ENCODE results near the gene MUC6. TPM values are rescaled to one million over a fixed set of nuclear protein-coding genes. Genes with fewer than 3 reads are reported as not detected.

The MUC6 gene
- total and polyA plus RNA-seq, 10 of the 15 experiments (the other 5 are each of a cell fraction or from before 2014, with no cell fraction given): 0.03 TPM; not detected in 8

DNA sequence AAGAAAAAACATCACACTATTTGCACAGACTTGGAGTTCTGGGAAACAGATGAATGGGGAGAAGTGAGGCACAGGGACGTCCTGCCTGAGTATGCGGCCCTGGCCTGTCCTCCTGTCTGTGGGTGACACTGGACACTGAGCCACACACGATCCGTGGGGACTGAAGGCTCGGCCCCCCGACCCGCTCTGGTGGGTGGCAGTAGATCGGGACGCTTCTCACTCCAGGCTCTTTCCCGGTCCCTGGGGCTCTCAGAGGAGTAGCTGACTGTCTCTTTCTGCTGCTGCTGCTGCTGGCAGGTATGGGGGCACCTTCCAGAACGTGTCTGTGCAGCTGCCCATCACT is 27.7 kb downstream of the MUC6 start:
- ChIA-PET RAD21 (ENCODE audit: unreplicated experiment) (no interaction called here), SMC1A (ENCODE audit: uncharacterized antibody, unreplicated experiment) (no interaction called here), POLR2A (no interaction called here), CTCF (no interaction called here)
- TF ChIP-seq CBX5 (IDR thresholded peaks at IDR 0.05; ENCODE audit: low read depth) (no peak), POLR2A (IDR thresholded peaks at IDR 0.05; ENCODE audit: low read depth, low read length) (no peak), ZNF274 (IDR thresholded peaks at IDR 0.05; ENCODE audit: insufficient read depth, insufficient read length) (no peak), WRNIP1 (IDR thresholded peaks at IDR 0.05; ENCODE audit: borderline replicate concordance, low read depth, low read length) (no peak), RELA (IDR thresholded peaks at IDR 0.05; ENCODE audit: borderline replicate concordance, partially characterized antibody) (no peak), ATF2 (IDR thresholded peaks at IDR 0.05; ENCODE audit: low read length) (no peak), LARP7 (IDR thresholded peaks at IDR 0.05) (no peak), BMI1 (IDR thresholded peaks at IDR 0.05; ENCODE audit: borderline replicate concordance) (no peak), NRF1 (conservative IDR thresholded peaks at IDR 0.05; ENCODE audit: low read depth, low read length) (no peak), ZNF384 (IDR thresholded peaks at IDR 0.05; ENCODE audit: borderline replicate concordance, low read depth, low read length) (no peak)
- Histone ChIP-seq H3K36me3 (ENCODE audit: control insufficient read depth in 2 of 2, insufficient read depth in 2 of 2, low read length in 1 of 2) (peaks cover 8 to 12% of the 10 kb centered on the region in 2 experiments; a peak in 3 of 4 replicates), H3K4me1 (ENCODE audit: control insufficient read depth, insufficient read depth, low read length) (no peaks in the 10 kb centered on the region), H3K27ac (ENCODE audit: control insufficient read depth, insufficient read depth) (no peak overlapping the region), H2AFZ (ENCODE audit: control insufficient read depth, low read depth, low read length) (no peak overlapping the region), H3K4me2 (ENCODE audit: control insufficient read depth, insufficient read depth) (no peak overlapping the region), H3K27me3 (replicated peaks in 1 of 2; ENCODE audit: control insufficient read depth in 2 of 2, insufficient read depth in 2 of 2, low read length in 1 of 2) (no peaks in the 10 kb centered on the region), H4K20me1 (ENCODE audit: control insufficient read depth, insufficient read depth) (no peaks in the 10 kb centered on the region), H3K4me3 (no peak overlapping the region), H3K79me2 (ENCODE audit: control insufficient read depth, insufficient read depth, low read length) (no peaks in the 10 kb centered on the region), H3K9ac (ENCODE audit: control insufficient read depth, insufficient read depth, low read length) (no peak overlapping the region), H3K9me3 (replicated peaks; ENCODE audit: control insufficient read depth, insufficient read depth, low read length) (no peaks in the 10 kb centered on the region)
- FAIRE-seq (no peak), ATAC-seq (no peak), DNase-seq (ENCODE audit: low read depth, low spot score) (no peak)
- WGBS (ENCODE audit: insufficient coverage, insufficient replicate concordance, low lambda C conversion rate, missing lambda C conversion rate): 96% methylated on average over 11 of the region's 11 CpGs
- intact Hi-C loops (cut with micrococcal nuclease; ENCODE audit: unreplicated experiment): no loop called here
- BruUV-seq (replicated peaks): no TSS peak
- in situ Hi-C loops (cut with MboI): no loop called here
